K562 treated with DMSO at 1 percent for 4 hours (cell line): ENCODE data around the gene TAF11L5. TPM values are rescaled to one million over a fixed set of nuclear protein-coding genes. Genes with fewer than 3 reads are reported as not detected.

Source experiments
- total RNA-seq: library from RNA; unstranded; fragments of 300-600 nt; gene quantifications from 2 replicates; pipeline ENCODE4 v1.2.3, GENCODE V29; 2022; ENCODE audit not compliant: insufficient read depth

Gene TAF11L5
- not detected in 2 replicates for total RNA-seq

DNA sequence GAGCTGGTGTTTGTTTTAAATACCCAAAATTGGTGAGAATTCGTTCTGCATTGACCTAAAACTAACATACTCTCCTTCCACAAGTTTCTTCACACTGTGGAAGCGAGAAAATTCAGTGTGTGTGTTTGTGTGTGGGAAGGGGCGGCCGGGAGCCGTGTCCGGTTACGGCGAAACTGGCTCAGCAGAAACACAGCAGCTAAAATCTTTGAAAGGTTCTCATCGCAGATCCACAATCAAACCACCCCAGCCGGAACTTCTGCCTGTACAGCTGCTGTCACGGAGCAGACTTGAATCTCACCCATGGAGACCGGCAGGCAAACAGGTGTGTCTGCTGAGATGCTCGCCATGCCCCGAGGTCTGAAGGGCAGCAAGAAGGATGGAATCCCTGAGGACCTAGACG, at the start of gene TAF11L5:
TAF11L5 (plus strand) TSS at position 301 of the 400 bp plus-strand sequence.

DNA sequence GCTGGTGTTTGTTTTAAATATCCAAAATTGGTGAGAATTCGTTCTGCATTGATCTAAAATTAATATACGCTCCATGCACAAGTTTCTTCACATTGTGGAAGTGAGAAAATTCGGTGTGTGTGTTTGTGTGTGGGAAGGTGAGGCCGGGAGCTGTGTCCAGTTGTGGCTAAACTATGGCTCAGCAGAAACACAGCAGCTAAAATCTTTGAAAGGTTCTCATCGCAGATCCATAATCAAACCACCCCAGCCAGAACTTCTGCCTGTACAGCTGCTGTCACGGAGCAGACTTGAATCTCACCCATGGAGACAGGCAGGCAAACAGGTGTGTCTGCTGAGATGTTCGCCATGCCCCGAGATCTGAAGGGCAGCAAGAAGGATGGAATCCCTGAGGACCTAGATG, 27.1 kb upstream of the TAF11L5 start, which contains the start of gene TAF11L2:
TAF11L2 (plus strand) TSS at position 301 of the 400 bp plus-strand sequence.

DNA sequence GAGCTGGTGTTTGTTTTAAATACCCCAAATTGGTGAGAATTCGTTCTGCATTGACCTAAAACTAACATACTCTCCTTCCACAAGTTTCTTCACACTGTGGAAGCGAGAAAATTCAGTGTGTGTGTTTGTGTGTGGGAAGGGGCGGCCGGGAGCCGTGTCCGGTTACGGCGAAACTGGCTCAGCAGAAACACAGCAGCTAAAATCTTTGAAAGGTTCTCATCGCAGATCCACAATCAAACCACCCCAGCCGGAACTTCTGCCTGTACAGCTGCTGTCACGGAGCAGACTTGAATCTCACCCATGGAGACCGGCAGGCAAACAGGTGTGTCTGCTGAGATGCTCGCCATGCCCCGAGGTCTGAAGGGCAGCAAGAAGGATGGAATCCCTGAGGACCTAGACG, 7.0 kb upstream of the TAF11L5 start, which contains the start of gene TAF11L3:
TAF11L3 (plus strand) TSS at position 301 of the 400 bp plus-strand sequence.

DNA sequence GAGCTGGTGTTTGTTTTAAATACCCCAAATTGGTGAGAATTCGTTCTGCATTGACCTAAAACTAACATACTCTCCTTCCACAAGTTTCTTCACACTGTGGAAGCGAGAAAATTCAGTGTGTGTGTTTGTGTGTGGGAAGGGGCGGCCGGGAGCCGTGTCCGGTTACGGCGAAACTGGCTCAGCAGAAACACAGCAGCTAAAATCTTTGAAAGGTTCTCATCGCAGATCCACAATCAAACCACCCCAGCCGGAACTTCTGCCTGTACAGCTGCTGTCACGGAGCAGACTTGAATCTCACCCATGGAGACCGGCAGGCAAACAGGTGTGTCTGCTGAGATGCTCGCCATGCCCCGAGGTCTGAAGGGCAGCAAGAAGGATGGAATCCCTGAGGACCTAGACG, 3.5 kb upstream of the TAF11L5 start, which contains the start of gene TAF11L4:
TAF11L4 (plus strand) TSS at position 301 of the 400 bp plus-strand sequence.

DNA sequence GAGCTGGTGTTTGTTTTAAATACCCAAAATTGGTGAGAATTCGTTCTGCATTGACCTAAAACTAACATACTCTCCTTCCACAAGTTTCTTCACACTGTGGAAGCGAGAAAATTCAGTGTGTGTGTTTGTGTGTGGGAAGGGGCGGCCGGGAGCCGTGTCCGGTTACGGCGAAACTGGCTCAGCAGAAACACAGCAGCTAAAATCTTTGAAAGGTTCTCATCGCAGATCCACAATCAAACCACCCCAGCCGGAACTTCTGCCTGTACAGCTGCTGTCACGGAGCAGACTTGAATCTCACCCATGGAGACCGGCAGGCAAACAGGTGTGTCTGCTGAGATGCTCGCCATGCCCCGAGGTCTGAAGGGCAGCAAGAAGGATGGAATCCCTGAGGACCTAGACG, 3.3 kb downstream of the TAF11L5 start, which contains the start of gene TAF11L6:
TAF11L6 (plus strand) TSS at position 301 of the 400 bp plus-strand sequence.

Other genes starting within 250 kb of the TAF11L5 start
- gene TAF11L2, start 27.0 kb upstream of the TAF11L5 start, total RNA-seq: not detected in 2 replicates
- gene TAF11L3, start 6.9 kb upstream of the TAF11L5 start, total RNA-seq: not detected in 2 replicates
- not detected in 2 replicates for gene TAF11L4, start 3.4 kb upstream of the TAF11L5 start, total RNA-seq
- not detected in 2 replicates for gene TAF11L6, start 3.4 kb downstream of the TAF11L5 start, total RNA-seq
- gene TAF11L7, start 60.5 kb downstream of the TAF11L5 start, total RNA-seq: not detected in 2 replicates
- not detected in 2 replicates for gene TAF11L8, start 65.7 kb downstream of the TAF11L5 start, total RNA-seq
- not detected in 2 replicates for gene TAF11L9, start 69.2 kb downstream of the TAF11L5 start, total RNA-seq
- not detected in 2 replicates for gene TAF11L10, start 72.6 kb downstream of the TAF11L5 start, total RNA-seq
- gene TAF11L11, start 78.9 kb downstream of the TAF11L5 start, total RNA-seq: not detected in 2 replicates
- not detected in 2 replicates for gene TAF11L12, start 85.2 kb downstream of the TAF11L5 start, total RNA-seq
- not detected in 2 replicates for gene TAF11L13, start 106.9 kb downstream of the TAF11L5 start, total RNA-seq
- gene TAF11L14, start 109.2 kb downstream of the TAF11L5 start, total RNA-seq: not detected in 2 replicates